DND-41 (cell line): ENCODE data around the gene FSIP1.

Source experiments
- ATAC-seq: fragments of 200-7000 bp; cut with Tn5 transposase; 3 replicates; pipeline ENCODE4 v1.9.1; 2021; ENCODE audit warnings: low read depth; ENCODE audit not compliant: insufficient read depth
- DNase-seq: peaks from one replicate; pipeline ENCODE4 v3.0.0-alpha.2; 2020
- H2AFZ ChIP-seq: 2 replicates; pipeline ENCODE4 v1.6.0; 2012; ENCODE audit warnings: low read depth, low read length
- H3K27ac ChIP-seq: 2 replicates; pipeline ENCODE4 v1.5.1; 2012; ENCODE audit warnings: low read length, inconsistent platforms
- H3K27me3 ChIP-seq: fragments of 200-600 bp; sonication (generic); 2 replicates; pipeline ENCODE4 v1.6.0; 2012; ENCODE audit warnings: low read length, mild to moderate bottlenecking, inconsistent platforms; ENCODE audit not compliant: insufficient read depth, poor library complexity
- H3K36me3 ChIP-seq: 2 replicates; pipeline ENCODE4 v1.5.1; 2012; ENCODE audit warnings: low read length, inconsistent platforms; ENCODE audit not compliant: insufficient read depth
- H3K4me1 ChIP-seq: 2 replicates; pipeline ENCODE4 v1.5.1; 2012; ENCODE audit warnings: mild to moderate bottlenecking, low read length; ENCODE audit not compliant: insufficient read depth
- H3K4me2 ChIP-seq: 2 replicates; pipeline ENCODE4 v1.6.0; 2012; ENCODE audit warnings: mild to moderate bottlenecking, moderate library complexity, low read length, inconsistent platforms; ENCODE audit not compliant: insufficient read depth
- H3K4me3 ChIP-seq, 2 experiments: fragments of 200-600 bp in 1 of 2; shearing (Covaris generic) in 1 of 2; 2 replicates each; pipeline ENCODE4 v1.5.1; 2012 to 2016; ENCODE audit warnings: inconsistent platforms in 2 of 2, low read length in 2 of 2, mild to moderate bottlenecking in 2 of 2, low read depth in 1 of 2, moderate library complexity in 1 of 2
- H3K79me2 ChIP-seq: 2 replicates; pipeline ENCODE4 v1.6.0; 2012; ENCODE audit warnings: low read length, inconsistent platforms; ENCODE audit not compliant: insufficient read depth
- H3K9ac ChIP-seq: 2 replicates; pipeline ENCODE4 v1.6.0; 2012; ENCODE audit warnings: low read depth, mild to moderate bottlenecking, inconsistent platforms, low read length, moderate library complexity
- H3K9me3 ChIP-seq: 2 replicates; pipeline ENCODE4 v1.5.1; 2012; ENCODE audit warnings: low read length, moderate library complexity, mild to moderate bottlenecking, inconsistent platforms; ENCODE audit not compliant: insufficient read depth, severe bottlenecking
- H4K20me1 ChIP-seq: 2 replicates; pipeline ENCODE4 v1.6.0; 2012; ENCODE audit warnings: low read length; ENCODE audit not compliant: insufficient read depth
- CTCF ChIP-seq: IDR thresholded peaks from 2 replicates; pipeline ENCODE4 v1.5.1; 2012; ENCODE audit warnings: borderline replicate concordance, low read length, moderate library complexity, mild to moderate bottlenecking; ENCODE audit not compliant: poor library complexity, severe bottlenecking; ENCODE audit errors: extremely low read depth
- EZH2 ChIP-seq: IDR thresholded peaks from 3 replicates; pipeline ENCODE4 v1.6.1; 2012; ENCODE audit warnings: borderline replicate concordance, low read depth, mild to moderate bottlenecking, moderate library complexity, low read length, inconsistent platforms; ENCODE audit not compliant: severe bottlenecking

FSIP1 gene

GRCh38 chr15:39609166-39609916, 173.3 kb downstream of the FSIP1 start:
- Histone ChIP-seq H3K79me2 (no peaks in the 10 kb centered on the region), H3K9ac (no peak overlapping the region), H3K27ac (no peak overlapping the region), H3K4me3 (no peak overlapping the region), H2AFZ (no peak overlapping the region), H3K9me3 (no peaks in the 10 kb centered on the region), H3K4me2 (no peak overlapping the region), H3K27me3 (peaks cover 9% of the 10 kb centered on the region), H3K4me1 (no peaks in the 10 kb centered on the region), H4K20me1 (no peaks in the 10 kb centered on the region), H3K36me3 (no peaks in the 10 kb centered on the region)
- ATAC-seq (no peak), DNase-seq (no peak)
- TF ChIP-seq CTCF, result no peak
- TF ChIP-seq EZH2, result no peak

GRCh38 chr15:39608185-39609139, 174.2 kb downstream of the FSIP1 start:
- H3K27me3 ChIP-seq, result peaks cover 9% of the 10 kb centered on the region
- H3K36me3 ChIP-seq, result no peaks in the 10 kb centered on the region
- no peak overlapping the region for H3K4me2 ChIP-seq
- H3K4me1 ChIP-seq, result no peaks in the 10 kb centered on the region
- DNase-seq (no peak), ATAC-seq (no peak)
- no peaks in the 10 kb centered on the region for H4K20me1 ChIP-seq
- H3K79me2 ChIP-seq, result no peaks in the 10 kb centered on the region
- no peak overlapping the region for H2AFZ ChIP-seq
- no peaks in the 10 kb centered on the region for H3K9me3 ChIP-seq
- no peak for TF ChIP-seq CTCF
- no peak for TF ChIP-seq EZH2
- H3K4me3 ChIP-seq, result no peak overlapping the region
- H3K9ac ChIP-seq, result no peak overlapping the region
- no peak overlapping the region for H3K27ac ChIP-seq

GRCh38 chr15:39605146-39605545, 177.5 kb downstream of the FSIP1 start:
- no peak overlapping the region for H2AFZ ChIP-seq
- ATAC-seq (no peak), DNase-seq (no peak)
- TF ChIP-seq CTCF, result no peak
- no peak for TF ChIP-seq EZH2
- no peaks in the 10 kb centered on the region for H4K20me1 ChIP-seq
- H3K4me2 ChIP-seq, result no peak overlapping the region
- H3K79me2 ChIP-seq, result no peaks in the 10 kb centered on the region
- no peaks in the 10 kb centered on the region for H3K9me3 ChIP-seq
- no peaks in the 10 kb centered on the region for H3K36me3 ChIP-seq
- H3K4me3 ChIP-seq, result no peak overlapping the region
- H3K27ac ChIP-seq, result no peak overlapping the region
- no peak overlapping the region for H3K9ac ChIP-seq
- H3K27me3 ChIP-seq, result peaks cover 9% of the 10 kb centered on the region
- no peaks in the 10 kb centered on the region for H3K4me1 ChIP-seq
